Measurements from ENCODE around the gene CDC42BPB.

- TF ChIP-seq CTCF (IDR thresholded peaks at IDR 0.05), result no peak
- no peak for TF ChIP-seq POLR2A (IDR thresholded peaks at IDR 0.05)
These were observed 154.0 kb downstream of the CDC42BPB start for GRCh38 chr14:102903248-102903888.
